Neuronal stem cell (in vitro differentiated cells): Measurements from ENCODE around the gene ZC3H12A.

ENCODE experiments used
- DNase-seq: peaks from one replicate; pipeline ENCODE4 v3.0.0-alpha.2; 2013; ENCODE audit warnings: low spot score
- H2AFZ ChIP-seq: one replicate; pipeline ENCODE4 v1.6.1; 2013; ENCODE audit warnings: mild to moderate bottlenecking, low read length, inconsistent platforms
- H2AK5ac ChIP-seq: 2 replicates; pipeline ENCODE4 v1.6.1; 2013; ENCODE audit warnings: low read depth, mild to moderate bottlenecking, inconsistent platforms, low read length, moderate library complexity, mixed read lengths
- H2BK120ac ChIP-seq: 2 replicates; pipeline ENCODE4 v1.6.1; 2013; ENCODE audit warnings: low read depth, mild to moderate bottlenecking, inconsistent platforms, low read length, moderate library complexity, mixed read lengths
- H2BK12ac ChIP-seq: one replicate; pipeline ENCODE4 v1.6.1; 2013; ENCODE audit warnings: low read length, inconsistent platforms
- H2BK15ac ChIP-seq: 2 replicates; pipeline ENCODE4 v1.6.1; 2013; ENCODE audit warnings: mild to moderate bottlenecking, low read length, inconsistent platforms, mixed read lengths
- H2BK5ac ChIP-seq: one replicate; pipeline ENCODE4 v1.6.1; 2013; ENCODE audit warnings: inconsistent platforms, mild to moderate bottlenecking, low read length, moderate library complexity
- H3K14ac ChIP-seq: one replicate; pipeline ENCODE4 v1.6.1; 2013; ENCODE audit warnings: low read length, inconsistent platforms
- H3K18ac ChIP-seq: 2 replicates; pipeline ENCODE4 v1.6.1; 2013; ENCODE audit warnings: low read length, inconsistent platforms
- H3K23ac ChIP-seq: 2 replicates; pipeline ENCODE4 v1.6.1; 2013; ENCODE audit warnings: low read depth, mild to moderate bottlenecking, mixed read lengths, low read length, inconsistent platforms; ENCODE audit not compliant: poor library complexity
- H3K27ac ChIP-seq: replicated peaks from 3 replicates; pipeline ENCODE4 v1.5.1; 2013; ENCODE audit warnings: low read length, inconsistent platforms
- H3K27me3 ChIP-seq, 3 experiments: 2 replicates each; pipeline ENCODE4 v1.6.1; 2013; ENCODE audit warnings: low read length in 3 of 3, mild to moderate bottlenecking in 2 of 3, inconsistent platforms in 1 of 3, low read depth in 1 of 3, mixed read lengths in 1 of 3, moderate library complexity in 1 of 3; ENCODE audit not compliant: control insufficient read depth in 3 of 3, insufficient read depth in 3 of 3
- H3K36me3 ChIP-seq, 2 donors: replicated peaks in 1 of 2; 2 replicates each; pipeline ENCODE4 v1.6.1; 2013; ENCODE audit warnings: low read length in 2 of 2; ENCODE audit not compliant: control insufficient read depth in 2 of 2, insufficient read depth in 2 of 2
- H3K4ac ChIP-seq: 2 replicates; pipeline ENCODE4 v1.6.1; 2013; ENCODE audit warnings: inconsistent platforms, mild to moderate bottlenecking, low read length, moderate library complexity
- H3K4me1 ChIP-seq, 2 donors: 1 replicate in 1 of 2; 2 replicates in 1 of 2; pipeline ENCODE4 v1.6.1; 2013; ENCODE audit warnings: low read length in 2 of 2, low read depth in 1 of 2; ENCODE audit not compliant: control insufficient read depth in 2 of 2, insufficient read depth in 1 of 2
- H3K4me2 ChIP-seq: one replicate; pipeline ENCODE4 v1.6.1; 2013; ENCODE audit warnings: mild to moderate bottlenecking, low read length, inconsistent platforms; ENCODE audit not compliant: insufficient read depth, poor library complexity, severe bottlenecking
- H3K4me3 ChIP-seq, 2 donors: 2 replicates each; pipeline ENCODE4 v1.5.1; 2013; ENCODE audit warnings: low read length in 2 of 2, mild to moderate bottlenecking in 2 of 2, inconsistent platforms in 1 of 2, moderate library complexity in 1 of 2
- H3K79me1 ChIP-seq: one replicate; pipeline ENCODE4 v1.6.1; 2013; ENCODE audit warnings: low read depth, mild to moderate bottlenecking, inconsistent platforms, low read length, moderate library complexity
- H3K9ac ChIP-seq: one replicate; pipeline ENCODE4 v1.6.1; 2013; ENCODE audit warnings: mild to moderate bottlenecking, low read depth, low read length, inconsistent platforms; ENCODE audit not compliant: poor library complexity
- H3K9me3 ChIP-seq, 2 donors: replicated peaks in 1 of 2; 2 replicates each; pipeline versions ENCODE3 to v1.6.1; 2013; ENCODE audit warnings: low read length in 2 of 2, mild to moderate bottlenecking in 2 of 2, inconsistent platforms in 1 of 2, low read depth in 1 of 2, mixed read lengths in 1 of 2, moderate library complexity in 1 of 2; ENCODE audit not compliant: control insufficient read depth in 2 of 2, insufficient read depth in 1 of 2
- H4K8ac ChIP-seq: one replicate; pipeline ENCODE4 v1.6.1; 2013; ENCODE audit warnings: low read depth, mild to moderate bottlenecking, inconsistent platforms, low read length, moderate library complexity
- H4K91ac ChIP-seq: one replicate; pipeline ENCODE4 v1.6.1; 2013; ENCODE audit warnings: low read length, low read depth, mild to moderate bottlenecking, inconsistent platforms; ENCODE audit not compliant: poor library complexity
- WGBS, 2 donors: extraction: QIAGEN DNeasy Blood & Tissue Kit; methylation state at CpG; one replicate each; pipeline ENCODE4 v1.1.7; 2013; ENCODE audit warnings: missing lambda C conversion rate in 2 of 2, mixed read lengths in 1 of 2; ENCODE audit not compliant: insufficient read length in 2 of 2, insufficient replicate concordance in 1 of 2; ENCODE audit errors: extremely low coverage in 2 of 2; 5-methylcytosine and 5-hydroxymethylcytosine counted together

ZC3H12A gene

GRCh38 chr1:37474697-37475379, 458 bp downstream of the ZC3H12A start:
- peaks cover 27 to 48% of the 10 kb centered on the region in 2 donors for H3K4me1 ChIP-seq
- no peak overlapping the region for H3K4ac ChIP-seq
- H4K91ac ChIP-seq = no peak overlapping the region
- no peak overlapping the region for H3K14ac ChIP-seq
- H2AK5ac ChIP-seq = peak overlapping the region; percentile 2
- no peak overlapping the region for H3K27ac ChIP-seq
- H3K23ac ChIP-seq = peak overlapping the region; percentile 89
- H2BK5ac ChIP-seq = no peak overlapping the region
- no peak overlapping the region for H2BK15ac ChIP-seq
- H3K9ac ChIP-seq = peak overlapping the region; percentile 60
- peaks cover 8 to 28% of the 10 kb centered on the region in 2 donors for H3K36me3 ChIP-seq
- H3K18ac ChIP-seq = peak overlapping the region; percentile 83
- DNase-seq = no peak
- H3K27me3 ChIP-seq = peaks cover 0 to 24% (median 17%) of the 10 kb centered on the region in 3 experiments
- no peaks in the 10 kb centered on the region for H3K9me3 ChIP-seq
- peak overlapping the region; percentile 70 to 79 for H3K4me3 ChIP-seq
- no peak overlapping the region for H2BK120ac ChIP-seq
- H4K8ac ChIP-seq = no peak overlapping the region
- no peak overlapping the region for H2BK12ac ChIP-seq
- WGBS, 2 donors = no CpG with 5 or more reads among the region's 38 CpGs
- H3K4me2 ChIP-seq = peak overlapping the region; percentile 97
- H3K79me1 ChIP-seq = no peaks in the 10 kb centered on the region
- H2AFZ ChIP-seq = peak overlapping the region; percentile 94

- WGBS, 2 donors = no CpG with 5 or more reads among the region's 24 CpGs
- Histone ChIP-seq H2AK5ac (no peak overlapping the region), H2BK12ac (no peak overlapping the region), H3K36me3 (peaks cover 10 to 34% of the 10 kb centered on the region in 2 donors), H3K27me3 (peaks cover 0 to 24% (median 17%) of the 10 kb centered on the region in 3 experiments), H3K79me1 (no peaks in the 10 kb centered on the region), H2BK120ac (no peak overlapping the region), H3K9ac (no peak overlapping the region), H2BK15ac (no peak overlapping the region), H3K14ac (no peak overlapping the region), H3K9me3 (no peaks in the 10 kb centered on the region), H3K27ac (no peak overlapping the region), H3K4me3 (peak overlapping the region in 1 of 2 donors; percentile 70), H3K4me2 (no peak overlapping the region), H4K8ac (no peak overlapping the region), H3K4me1 (peaks cover 27 to 49% of the 10 kb centered on the region in 2 donors), H2AFZ (no peak overlapping the region), H4K91ac (no peak overlapping the region), H3K23ac (no peak overlapping the region), H2BK5ac (no peak overlapping the region), H3K18ac (no peak overlapping the region), H3K4ac (no peak overlapping the region)
- DNase-seq = no peak
Measured at GRCh38 chr1:37475380-37476086, 1.2 kb downstream of the ZC3H12A start.

GRCh38 chr1:37476087-37476452, 1.7 kb downstream of the ZC3H12A start:
- Histone ChIP-seq H3K27me3 (peaks cover 0 to 24% (median 17%) of the 10 kb centered on the region in 3 experiments), H3K79me1 (no peaks in the 10 kb centered on the region), H3K4me2 (no peak overlapping the region), H3K18ac (no peak overlapping the region), H3K4me3 (no peak overlapping the region), H4K8ac (no peak overlapping the region), H3K9ac (no peak overlapping the region), H2BK120ac (no peak overlapping the region), H3K4me1 (peaks cover 27 to 49% of the 10 kb centered on the region in 2 donors), H3K4ac (no peak overlapping the region), H2BK5ac (no peak overlapping the region), H3K14ac (no peak overlapping the region), H2BK12ac (no peak overlapping the region), H2AK5ac (no peak overlapping the region), H4K91ac (no peak overlapping the region), H3K36me3 (peaks cover 14 to 39% of the 10 kb centered on the region in 2 donors), H3K9me3 (no peaks in the 10 kb centered on the region), H2AFZ (no peak overlapping the region), H3K27ac (no peak overlapping the region), H2BK15ac (no peak overlapping the region), H3K23ac (no peak overlapping the region)
- WGBS, 2 donors = no CpG with 5 or more reads among the region's 9 CpGs
- DNase-seq = no peak

GRCh38 chr1:37476460-37477197, 2.2 kb downstream of the ZC3H12A start:
- Histone ChIP-seq H4K91ac (no peak overlapping the region), H2BK12ac (no peak overlapping the region), H2AK5ac (no peak overlapping the region), H2BK5ac (no peak overlapping the region), H3K18ac (no peak overlapping the region), H3K27me3 (peaks cover 0 to 22% (median 17%) of the 10 kb centered on the region in 3 experiments), H3K36me3 (peaks cover 18 to 45% of the 10 kb centered on the region in 2 donors), H3K9me3 (no peaks in the 10 kb centered on the region), H3K4me1 (peaks cover 23 to 45% of the 10 kb centered on the region in 2 donors), H3K4me2 (no peak overlapping the region), H3K14ac (no peak overlapping the region), H3K4me3 (no peak overlapping the region), H2AFZ (peak overlapping the region; percentile 11), H3K27ac (no peak overlapping the region), H3K79me1 (no peaks in the 10 kb centered on the region), H4K8ac (no peak overlapping the region), H2BK120ac (no peak overlapping the region), H2BK15ac (peak overlapping the region; percentile 5), H3K4ac (no peak overlapping the region), H3K9ac (peak overlapping the region; percentile 61), H3K23ac (no peak overlapping the region)
- no peak for DNase-seq
- no CpG with 5 or more reads among the region's 5 CpGs for WGBS, 2 donors
